ENCODE measurements around the gene LTBP1.

DNA sequence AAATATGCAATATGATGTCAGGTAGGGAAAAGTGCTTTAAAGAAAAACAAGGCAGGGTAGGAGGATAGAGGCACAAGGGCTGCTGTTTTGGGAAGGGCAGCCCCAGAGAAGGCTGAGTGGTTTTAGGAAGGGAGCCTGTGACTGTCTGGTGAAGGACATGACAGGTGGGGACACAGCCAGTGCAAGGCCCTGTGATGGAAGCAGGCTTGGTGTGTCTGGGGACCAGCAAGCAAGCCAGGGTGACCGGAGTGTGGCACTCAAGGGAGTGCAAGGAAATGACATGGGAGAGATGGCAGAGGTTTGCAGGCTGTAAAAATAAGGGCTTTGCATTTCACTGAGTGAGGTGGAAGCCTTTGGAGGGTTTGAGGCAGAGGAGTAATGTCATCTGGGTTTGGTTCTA, 62.0 kb downstream of the LTBP1 start:
- TF ChIP-seq POLR2AphosphoS5 (IDR thresholded peaks at IDR 0.05; ENCODE audit: low read depth, low read length) (no peak), POLR2A (IDR thresholded peaks at IDR 0.05; ENCODE audit: low read depth, low read length) (no peak), TAF1 (IDR thresholded peaks at IDR 0.05; ENCODE audit: borderline replicate concordance, low read depth, low read length) (no peak)

Measured in GM12892 (cell line).